CD4-positive, alpha-beta T cell (primary cell): Measurements from ENCODE around the gene CDC42. TPM values are rescaled to one million over a fixed set of nuclear protein-coding genes. Genes with fewer than 3 reads are reported as not detected.

Experiments used
- ATAC-seq: fragments of 200-7000 bp; cut with Tn5 transposase; one replicate; pipeline ENCODE4 v1.10.0; 2022; ENCODE audit warnings: mild to moderate bottlenecking; ENCODE audit not compliant: poor library complexity
- CTCF ChIA-PET: fragments of 350-600 bp; sonication (Branson Sonifier 250); formaldehyde crosslinking; loops from one replicate; lab custom pipeline; 2021; ENCODE audit warnings: antibody characterized with exemption, inconsistent platforms; lab: Charles Lee
- POLR2A ChIA-PET: fragments of 350-600 bp; sonication (Branson Sonifier 250); formaldehyde crosslinking; loops from one replicate; lab custom pipeline; 2021; ENCODE audit warnings: antibody characterized with exemption, inconsistent platforms; lab: Charles Lee
- DNase-seq, 14 experiments: peaks; one replicate each; pipeline ENCODE4 v3.0.0-alpha.2; 2013 to 2020; ENCODE audit warnings: mixed read lengths in 2 of 14
- H3K27ac ChIP-seq, 2 donors: one replicate each; pipeline versions ENCODE4 v1.5.1 to v1.7.0; 2013; ENCODE audit warnings: low read length in 2 of 2, low read depth in 1 of 2, mild to moderate bottlenecking in 1 of 2
- H3K27me3 ChIP-seq, 2 experiments: 1 replicate in 1 of 2; 2 replicates in 1 of 2; pipeline versions ENCODE4 v1.6.1 to v1.7.0; 2013; ENCODE audit warnings: low read length in 2 of 2, control low read depth in 1 of 2, mild to moderate bottlenecking in 1 of 2, moderate library complexity in 1 of 2; ENCODE audit not compliant: insufficient read depth in 2 of 2, control insufficient read depth in 1 of 2
- H3K36me3 ChIP-seq: one replicate; pipeline ENCODE4 v1.6.1; 2013; ENCODE audit warnings: low read length, control low read depth; ENCODE audit not compliant: insufficient read depth
- H3K4me1 ChIP-seq: one replicate; pipeline ENCODE4 v1.6.1; 2013; ENCODE audit warnings: low read length, control low read depth; ENCODE audit not compliant: insufficient read depth
- H3K4me3 ChIP-seq: one replicate; pipeline ENCODE4 v1.5.1; 2013; ENCODE audit warnings: mild to moderate bottlenecking, low read length, moderate library complexity
- H3K9me3 ChIP-seq, 2 experiments: 1 replicate in 1 of 2; 2 replicates in 1 of 2; pipeline versions ENCODE4 v1.6.1 to v1.7.0; 2013; ENCODE audit warnings: low read length in 2 of 2, mild to moderate bottlenecking in 2 of 2, control low read depth in 1 of 2, moderate library complexity in 1 of 2; ENCODE audit not compliant: control insufficient read depth in 1 of 2, insufficient read depth in 1 of 2
- H3K27ac Mint-ChIP-seq: one replicate; pipeline ENCODE4 v1.8.0; 2020; ENCODE audit warnings: mixed read lengths
- H3K27me3 Mint-ChIP-seq: one replicate; pipeline ENCODE4 v1.8.0; 2021; ENCODE audit warnings: mixed read lengths
- H3K36me3 Mint-ChIP-seq: one replicate; pipeline ENCODE4 v1.8.0; 2021; ENCODE audit warnings: low read depth, mixed read lengths
- H3K4me1 Mint-ChIP-seq: one replicate; pipeline ENCODE4 v1.8.0; 2021; ENCODE audit warnings: low read depth, mixed read lengths
- H3K4me3 Mint-ChIP-seq: one replicate; pipeline ENCODE4 v1.8.0; 2020; ENCODE audit warnings: mild to moderate bottlenecking, mixed read lengths
- H3K9me3 Mint-ChIP-seq: one replicate; pipeline ENCODE4 v1.8.0; 2020; ENCODE audit warnings: mixed read lengths
- intact Hi-C, 2 experiments: fragments of 100-400 bp; cut with DNase I in 1 of 2; cut with micrococcal nuclease in 1 of 2; formaldehyde crosslinking; loops; one replicate each; pipeline versions ENCODE4 v1.15.1 to v1.9.0; 2023 to 2025; cut with DNase I, micrococcal nuclease
- total RNA-seq, 174 experiments: library from RNA in 2 of 174; stranded (reverse) in 2 of 174; gene quantifications; one replicate each; pipeline ENCODE4 v1.2.3 and lab custom pipeline; 2021 to 2026
- TF ChIP-seq, protein P1 (sequence below): fragments of 200-600 bp; IDR thresholded peaks from one replicate; pipeline ENCODE4 v1.8.0; 2022; ENCODE audit warnings: antibody characterized with exemption, mild to moderate bottlenecking

CDC42 gene
- total RNA-seq, 2 experiments from 2014 or later, result 375 to 379 TPM

- ChIA-PET CTCF (no interaction called here), POLR2A (no interaction called here)
These were observed 80.2 kb downstream of the CDC42 start for GRCh38 chr1:22132517-22133235.

GRCh38 chr1:22133247-22133930 is 80.9 kb downstream of the CDC42 start:
- no peaks in the 10 kb centered on the region for H3K36me3 ChIP-seq
- POLR2A ChIA-PET, result no interaction called here
- intact Hi-C loops, result loop anchor here (2.0 to 10.0 kb wide), 4 partner anchors 141 to 829 kb away; partner anchors contain the start of gene C1QC (in 1 of the 2)
- no peak overlapping the region for H3K4me3 Mint-ChIP-seq
- CTCF ChIA-PET, result no interaction called here
- H3K4me3 ChIP-seq, result no peak overlapping the region
- peaks cover 3% of the 10 kb centered on the region for H3K4me1 ChIP-seq
- H3K27me3 Mint-ChIP-seq, result peaks cover 15% of the 10 kb centered on the region
- no peaks in the 10 kb centered on the region for H3K36me3 Mint-ChIP-seq
- H3K9me3 ChIP-seq, result no peaks in the 10 kb centered on the region
- no peak overlapping the region for H3K27ac Mint-ChIP-seq
- ATAC-seq (no peak), DNase-seq (no peak)
- TF ChIP-seq, protein P1, sequence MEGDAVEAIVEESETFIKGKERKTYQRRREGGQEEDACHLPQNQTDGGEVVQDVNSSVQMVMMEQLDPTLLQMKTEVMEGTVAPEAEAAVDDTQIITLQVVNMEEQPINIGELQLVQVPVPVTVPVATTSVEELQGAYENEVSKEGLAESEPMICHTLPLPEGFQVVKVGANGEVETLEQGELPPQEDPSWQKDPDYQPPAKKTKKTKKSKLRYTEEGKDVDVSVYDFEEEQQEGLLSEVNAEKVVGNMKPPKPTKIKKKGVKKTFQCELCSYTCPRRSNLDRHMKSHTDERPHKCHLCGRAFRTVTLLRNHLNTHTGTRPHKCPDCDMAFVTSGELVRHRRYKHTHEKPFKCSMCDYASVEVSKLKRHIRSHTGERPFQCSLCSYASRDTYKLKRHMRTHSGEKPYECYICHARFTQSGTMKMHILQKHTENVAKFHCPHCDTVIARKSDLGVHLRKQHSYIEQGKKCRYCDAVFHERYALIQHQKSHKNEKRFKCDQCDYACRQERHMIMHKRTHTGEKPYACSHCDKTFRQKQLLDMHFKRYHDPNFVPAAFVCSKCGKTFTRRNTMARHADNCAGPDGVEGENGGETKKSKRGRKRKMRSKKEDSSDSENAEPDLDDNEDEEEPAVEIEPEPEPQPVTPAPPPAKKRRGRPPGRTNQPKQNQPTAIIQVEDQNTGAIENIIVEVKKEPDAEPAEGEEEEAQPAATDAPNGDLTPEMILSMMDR, result no peak
- no peaks in the 10 kb centered on the region for H3K9me3 Mint-ChIP-seq
- H3K27ac ChIP-seq, result no peak overlapping the region
- peaks cover 4% of the 10 kb centered on the region for H3K4me1 Mint-ChIP-seq
- no peaks in the 10 kb centered on the region for H3K27me3 ChIP-seq

More at GRCh38 chr1:22132517-22133235, 80.2 kb downstream of the CDC42 start:
- intact Hi-C loops, result loop anchor here (1.0 to 10.0 kb wide), 5 partner anchors 142 to 830 kb away; partner anchors contain the start of gene C1QC (in 1 of the 2)
- no peak overlapping the region for H3K27ac Mint-ChIP-seq
- H3K4me1 Mint-ChIP-seq, result no peaks in the 10 kb centered on the region
- ATAC-seq (no peak), DNase-seq (no peak)
- Histone ChIP-seq H3K4me3 (no peak overlapping the region), H3K9me3 (no peaks in the 10 kb centered on the region), H3K4me1 (peaks cover 3% of the 10 kb centered on the region), H3K27me3 (no peaks in the 10 kb centered on the region), H3K36me3 (no peaks in the 10 kb centered on the region), H3K27ac (no peak overlapping the region)
- no peak overlapping the region for H3K4me3 Mint-ChIP-seq
- H3K36me3 Mint-ChIP-seq, result no peaks in the 10 kb centered on the region
- H3K27me3 Mint-ChIP-seq, result peaks cover 8% of the 10 kb centered on the region
- H3K9me3 Mint-ChIP-seq, result no peaks in the 10 kb centered on the region
- TF ChIP-seq, protein P1, result no peak

- CTCF ChIA-PET, result no interaction called here
- Histone ChIP-seq H3K9me3 (peaks cover 0 to under 1% of the 10 kb centered on the region in 2 experiments), H3K4me3 (no peak overlapping the region), H3K36me3 (no peaks in the 10 kb centered on the region), H3K27me3 (no peaks in the 10 kb centered on the region), H3K4me1 (peaks cover 3% of the 10 kb centered on the region), H3K27ac (no peak overlapping the region)
- no peak overlapping the region for H3K27ac Mint-ChIP-seq
- no peaks in the 10 kb centered on the region for H3K36me3 Mint-ChIP-seq
- H3K4me3 Mint-ChIP-seq, result no peak overlapping the region
- no peaks in the 10 kb centered on the region for H3K9me3 Mint-ChIP-seq
- H3K4me1 Mint-ChIP-seq, result peaks cover 4% of the 10 kb centered on the region
- H3K27me3 Mint-ChIP-seq, result peaks cover 17% of the 10 kb centered on the region
- TF ChIP-seq, protein P1, result no peak
- POLR2A ChIA-PET, result no interaction called here
- no peak for DNase-seq
- intact Hi-C loops, result loop anchor here (2.0 to 10.0 kb wide), 4 partner anchors 141 to 828 kb away; partner anchors contain the start of gene C1QC (in 1 of the 2)
- ATAC-seq, result no peak
These were observed 81.4 kb downstream of the CDC42 start for GRCh38 chr1:22133931-22134324.
